Stimulated activated CD4-positive, alpha-beta T cell treated with anti-CD3 and anti-CD28 coated beads, Interleukin-1b, Interleukin-23, amount 100 ng/mL, for 24 hours (primary cell): ENCODE results near the gene SLC6A18.

ENCODE experiments used
- DNase-seq, 4 experiments: peaks; one replicate each; pipeline ENCODE4 v3.0.0-alpha.2; 2020; ENCODE audit warnings: low read depth in 4 of 4, low spot score in 1 of 4

The SLC6A18 gene

DNA sequence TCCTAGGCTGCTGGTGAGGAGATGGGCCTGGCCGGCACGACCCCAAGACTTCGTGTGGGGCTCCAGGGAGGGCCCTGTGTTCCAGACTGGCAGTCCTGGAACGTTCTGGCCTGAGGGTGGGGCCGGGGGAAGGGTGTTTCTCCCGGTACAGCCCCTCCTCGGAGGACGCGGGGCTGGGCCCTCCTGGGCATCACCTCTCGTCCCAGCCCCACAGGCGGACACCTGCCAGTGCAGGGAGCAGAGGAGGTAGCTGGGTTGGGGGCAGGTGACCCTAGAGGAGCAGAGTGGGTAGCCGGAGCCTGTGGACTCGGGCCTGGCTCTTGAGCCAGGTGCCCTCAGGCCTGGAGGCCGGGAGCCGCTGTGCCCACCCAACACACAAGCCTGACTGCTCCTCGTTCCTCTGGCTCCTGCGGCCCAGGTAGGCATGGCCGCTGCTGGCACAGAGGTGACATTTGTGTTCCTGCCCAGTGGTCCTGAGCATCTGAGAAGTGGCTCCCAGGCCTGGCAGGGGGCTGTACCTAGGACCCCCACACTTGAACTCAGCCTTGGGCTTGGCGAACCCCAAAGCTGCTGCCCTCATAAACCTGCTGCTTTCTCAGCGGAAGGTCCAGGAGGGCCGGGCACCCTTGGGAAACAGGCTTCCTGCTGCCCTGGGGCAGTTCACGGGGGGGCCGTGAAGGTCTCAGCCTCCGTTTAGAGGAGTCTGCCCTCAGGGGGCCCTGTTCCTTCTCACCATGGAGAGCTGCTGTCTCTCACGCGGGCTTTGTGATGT, 23.0 kb upstream of the SLC6A18 start:
- no peak for DNase-seq

DNA sequence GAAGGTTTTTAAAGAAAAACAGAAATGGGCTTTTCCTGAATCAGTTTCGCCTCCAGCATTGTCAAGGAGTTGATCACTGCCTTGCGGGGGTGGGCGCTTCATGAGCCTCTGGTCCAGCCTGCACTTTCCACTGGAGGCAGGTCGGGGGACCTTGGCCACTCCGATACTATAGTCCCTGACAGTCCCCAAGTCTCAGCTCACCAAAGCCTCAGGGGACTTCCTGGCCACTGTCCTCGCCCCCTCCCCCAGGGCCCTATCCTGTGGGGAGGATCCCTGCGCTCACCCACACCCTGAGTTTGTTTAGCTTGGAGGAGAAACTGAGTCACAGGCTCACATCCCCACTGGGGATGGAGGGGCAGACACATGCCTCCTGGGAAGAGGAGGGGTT, 22.4 kb upstream of the SLC6A18 start:
- no peak for DNase-seq

DNA sequence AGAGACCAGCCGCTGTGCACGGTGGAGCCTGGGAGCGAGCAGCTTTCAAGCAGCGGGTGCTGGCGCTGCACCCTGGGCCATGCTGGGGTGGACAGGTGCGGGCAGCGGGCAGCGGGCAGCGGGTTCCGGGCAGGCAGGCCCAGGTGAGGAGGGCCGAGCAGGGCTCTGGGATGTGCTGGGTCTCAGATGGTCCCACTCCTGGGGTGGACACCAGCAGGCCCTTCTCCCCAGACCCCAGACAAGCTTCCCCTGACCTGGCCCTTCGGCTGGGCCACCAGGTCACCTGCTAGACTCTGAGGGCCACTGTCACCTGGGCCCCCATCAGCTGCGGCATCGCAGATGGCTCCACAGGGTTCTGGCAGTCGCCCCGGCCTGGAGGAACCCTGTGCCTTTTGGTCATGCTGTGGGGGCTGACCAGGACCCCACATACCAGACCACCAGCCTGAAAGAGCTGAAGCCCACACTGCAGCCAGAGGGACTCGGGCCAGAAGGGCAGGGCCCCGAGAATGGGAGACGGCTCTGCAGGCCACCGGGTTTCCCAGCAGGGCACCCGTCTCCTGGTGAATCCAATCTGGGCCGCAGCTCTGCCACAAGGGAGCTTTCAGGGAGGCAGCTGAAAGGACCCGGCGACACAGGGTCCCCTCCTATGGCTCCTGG, 21.7 kb upstream of the SLC6A18 start:
- no peak for DNase-seq

DNA sequence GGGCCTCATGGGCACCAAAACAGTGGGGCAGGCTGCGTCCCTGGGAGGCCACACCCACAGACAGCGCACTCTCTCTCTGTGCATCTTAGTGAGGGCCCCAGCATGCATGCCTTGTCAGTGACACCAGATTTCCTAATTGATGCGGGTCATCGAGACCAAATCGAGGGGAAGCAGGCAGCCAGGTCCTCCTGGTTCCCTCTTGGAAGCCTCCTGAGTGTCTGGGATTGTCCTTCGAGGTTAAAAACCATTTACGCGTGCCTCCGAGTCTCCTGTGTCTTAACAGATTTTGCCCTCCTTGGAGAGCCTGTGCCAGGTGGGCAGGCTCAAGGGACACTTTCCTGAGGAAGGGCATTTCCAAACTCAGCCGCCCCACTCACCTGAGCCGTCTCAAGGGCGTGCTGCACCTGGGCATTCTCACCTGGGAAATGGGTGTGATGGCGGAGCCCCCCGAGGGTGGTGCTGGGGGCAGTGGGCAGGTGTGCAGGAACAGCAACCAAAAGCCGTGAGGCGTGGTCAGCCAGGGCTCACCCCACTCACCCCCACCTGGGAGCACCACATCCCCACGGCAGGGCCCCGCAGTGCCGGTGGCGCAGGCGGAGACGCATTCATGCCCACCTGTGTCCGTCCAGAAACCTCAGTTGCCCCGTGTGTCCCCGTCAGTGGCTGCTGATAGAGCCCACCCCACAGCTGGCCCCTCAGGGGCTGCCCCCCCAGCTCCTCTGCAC, 21.1 kb upstream of the SLC6A18 start:
- DNase-seq = no peak

DNA sequence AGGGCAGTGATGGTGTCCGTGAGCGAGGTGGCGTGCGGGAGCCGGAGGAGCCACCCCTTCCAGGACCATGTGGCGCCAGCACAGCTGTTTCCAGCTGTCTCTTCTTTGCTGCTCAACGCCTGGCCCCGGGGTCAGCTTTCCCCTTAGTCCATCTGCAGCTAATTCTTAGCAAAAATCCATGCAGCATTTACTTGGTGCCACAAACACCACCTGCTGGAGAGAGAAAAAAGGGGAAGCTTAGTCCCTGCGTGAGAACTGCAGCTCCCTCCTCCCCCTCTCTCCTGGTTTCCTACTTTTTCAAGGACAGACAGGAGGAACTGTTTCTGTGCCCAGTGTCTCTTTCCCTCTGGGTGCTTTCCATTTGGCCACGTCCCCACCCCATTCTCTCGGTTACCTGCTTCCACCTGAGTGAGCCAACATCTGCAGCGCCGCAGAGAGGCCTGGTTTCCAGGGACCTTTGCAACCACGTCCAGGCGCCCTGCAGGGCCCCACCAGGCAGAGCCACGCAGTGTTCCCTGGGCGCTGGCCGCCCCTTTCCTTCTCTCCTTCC, 20.4 kb upstream of the SLC6A18 start:
- no peak for DNase-seq

DNA sequence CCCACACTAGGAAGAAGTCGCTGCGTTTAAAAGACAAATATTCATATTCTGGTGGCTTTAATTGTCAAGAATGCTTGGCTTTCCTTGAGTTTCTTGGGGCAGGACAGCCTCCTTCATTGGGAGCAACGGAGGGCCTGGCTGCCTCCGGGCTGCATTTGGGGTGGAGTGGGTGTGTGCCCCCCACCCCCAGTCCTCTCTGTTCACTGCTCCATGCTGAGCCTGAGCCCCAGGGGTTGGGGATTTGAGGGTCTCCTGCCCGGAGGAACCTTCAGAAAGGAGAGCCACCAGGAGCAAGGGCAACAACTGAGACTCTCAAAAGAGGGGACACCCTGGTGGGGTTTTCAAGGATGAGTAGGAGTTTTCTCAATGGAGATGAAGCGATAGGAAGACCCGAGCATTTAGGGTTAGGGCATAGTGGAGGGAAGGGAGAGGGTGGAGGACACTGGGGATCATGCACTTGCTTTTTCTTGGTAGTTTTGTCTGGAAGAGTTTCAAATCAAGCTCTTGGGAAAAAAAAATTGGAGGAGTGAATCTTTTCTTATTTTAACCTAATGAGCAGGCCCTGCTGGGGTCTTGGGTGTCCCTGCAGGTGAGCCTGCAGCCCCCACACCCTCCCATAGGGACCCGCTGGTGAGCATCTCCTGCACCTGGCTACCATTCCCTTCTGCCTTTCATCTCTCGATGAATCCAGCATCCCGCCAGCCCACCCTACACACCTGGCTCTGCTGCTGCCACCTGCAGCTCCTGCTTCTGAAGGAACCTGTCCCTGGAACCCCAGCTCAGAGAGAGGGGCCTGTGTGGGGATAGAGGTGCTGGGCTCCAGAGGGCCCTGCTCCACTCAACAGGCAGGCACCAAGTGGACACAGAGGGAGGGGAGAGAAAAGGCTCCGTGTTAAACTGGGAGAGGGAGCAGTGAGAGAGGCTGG, 19.7 kb upstream of the SLC6A18 start:
- no peak for DNase-seq

DNA sequence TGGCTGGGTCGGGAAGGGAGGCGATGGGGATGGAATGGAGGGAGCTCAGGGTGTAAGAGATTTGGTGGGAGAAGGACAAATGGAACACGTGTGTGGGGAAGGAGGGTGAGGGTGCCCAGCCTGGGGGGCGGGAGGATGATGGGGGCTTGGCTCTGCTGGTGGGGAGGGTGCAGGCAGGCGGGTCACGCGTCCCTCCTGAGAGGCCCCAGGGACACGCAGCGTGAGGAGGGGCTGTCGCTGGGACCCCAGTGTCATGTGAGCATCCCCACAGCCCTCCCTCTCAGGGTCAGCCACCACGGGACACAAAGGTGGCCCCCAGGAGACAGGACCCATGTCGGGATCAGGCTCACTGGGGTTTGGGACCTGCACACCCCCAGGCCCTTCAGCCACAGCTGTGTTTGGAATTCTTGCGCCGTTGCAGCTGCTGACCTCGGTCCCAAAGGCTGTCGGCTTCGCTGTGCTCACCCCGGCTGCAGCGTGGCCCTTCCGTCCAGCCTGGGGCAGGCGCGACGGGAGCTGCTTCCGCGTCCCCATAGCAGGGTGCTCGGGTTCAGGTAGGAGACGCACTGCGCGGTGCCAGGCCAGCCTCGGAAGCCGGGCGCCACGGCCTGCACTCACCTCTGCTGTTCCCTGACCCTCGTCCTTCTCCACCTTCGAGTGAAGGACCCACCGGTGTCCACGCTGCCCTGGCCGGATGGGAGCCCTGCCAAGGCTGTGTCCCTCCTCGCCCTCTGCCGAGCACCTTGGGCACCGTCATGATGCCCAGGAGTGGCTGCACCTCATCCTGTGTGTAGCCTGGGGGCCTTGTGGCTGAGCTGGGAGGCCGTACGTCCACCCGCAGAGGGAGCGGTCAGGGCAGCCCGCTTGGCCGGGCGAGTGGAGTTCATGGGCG, 18.4 kb upstream of the SLC6A18 start:
- no peak for DNase-seq

DNA sequence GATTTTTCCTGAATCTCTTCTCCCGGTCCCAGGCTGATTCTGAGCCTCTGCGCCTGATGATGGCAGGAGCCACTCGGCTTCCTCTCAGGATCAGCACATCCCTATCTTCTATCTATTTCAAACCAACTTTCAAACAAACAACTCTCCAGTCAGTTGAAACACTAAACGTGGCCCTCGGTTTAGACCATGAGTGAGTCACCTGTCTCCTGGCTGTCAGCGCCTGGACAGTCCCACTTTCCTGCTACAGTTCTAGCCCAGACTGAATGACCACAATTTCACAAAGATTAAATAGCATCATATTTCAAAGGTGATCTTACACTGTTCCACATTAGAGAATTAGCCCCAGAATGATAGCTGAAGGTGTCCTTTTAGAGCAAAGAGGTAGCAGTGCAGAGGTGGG, 17.6 kb upstream of the SLC6A18 start:
- no peak for DNase-seq

DNA sequence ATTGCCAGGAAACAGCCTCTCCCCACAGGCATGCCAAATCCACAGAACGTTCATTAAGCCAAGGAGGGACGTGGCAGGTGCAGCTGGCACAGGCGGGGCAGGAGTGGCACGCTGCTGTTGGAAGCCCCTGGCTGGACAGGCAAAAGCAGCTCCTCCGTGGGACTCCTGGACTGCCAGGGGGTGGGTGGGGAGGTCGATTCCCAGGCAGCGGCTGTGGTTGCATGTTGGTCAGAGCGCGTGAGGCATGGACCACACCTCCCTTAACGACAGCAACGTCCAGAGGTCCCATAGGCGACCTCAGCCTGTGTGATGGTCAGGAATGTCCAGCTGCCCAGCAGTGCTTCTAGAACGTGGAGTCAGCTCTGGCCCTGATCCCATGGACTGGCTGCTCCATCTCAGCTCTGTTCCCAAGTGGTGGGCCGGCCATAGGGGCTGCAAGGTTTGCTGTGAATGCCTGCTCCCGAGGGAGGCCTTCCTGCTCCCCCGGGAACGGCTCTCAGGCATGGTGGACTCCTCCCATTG, 16.9 kb upstream of the SLC6A18 start:
- no peak for DNase-seq

DNA sequence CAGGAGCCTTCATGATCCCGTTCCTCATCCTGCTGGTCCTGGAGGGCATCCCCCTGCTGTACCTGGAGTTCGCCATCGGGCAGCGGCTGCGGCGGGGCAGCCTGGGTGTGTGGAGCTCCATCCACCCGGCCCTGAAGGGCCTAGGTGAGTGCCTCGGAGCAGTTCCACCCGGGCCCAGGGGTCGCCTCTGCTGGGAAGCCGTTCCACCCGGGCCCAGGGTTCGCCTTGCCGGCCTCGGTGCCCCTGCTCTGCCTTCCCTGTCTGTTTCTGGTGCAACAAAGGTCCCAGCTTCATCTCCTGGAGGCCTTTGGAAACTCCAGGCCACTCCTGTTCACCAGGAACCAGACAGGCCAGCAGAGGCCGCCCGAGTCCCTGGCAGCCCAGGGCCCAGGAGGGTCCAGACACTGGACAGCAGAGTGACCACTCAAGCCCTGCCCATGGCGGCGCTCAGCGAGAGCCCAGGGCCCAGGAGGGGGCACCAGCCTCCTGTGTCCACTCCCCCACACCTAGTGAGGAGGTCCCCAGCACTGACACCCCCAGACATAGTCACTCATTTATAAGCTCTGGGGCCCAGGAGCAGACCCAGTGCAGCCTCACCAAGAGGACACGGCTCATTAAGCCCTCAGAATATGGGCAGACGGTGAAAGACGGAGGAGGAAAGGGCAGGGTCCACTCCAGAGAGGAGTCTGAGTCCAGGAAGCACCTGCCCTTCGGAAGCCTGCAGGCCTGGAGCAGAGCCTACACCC, 16.3 kb upstream of the SLC6A18 start:
- DNase-seq = no peak

DNA sequence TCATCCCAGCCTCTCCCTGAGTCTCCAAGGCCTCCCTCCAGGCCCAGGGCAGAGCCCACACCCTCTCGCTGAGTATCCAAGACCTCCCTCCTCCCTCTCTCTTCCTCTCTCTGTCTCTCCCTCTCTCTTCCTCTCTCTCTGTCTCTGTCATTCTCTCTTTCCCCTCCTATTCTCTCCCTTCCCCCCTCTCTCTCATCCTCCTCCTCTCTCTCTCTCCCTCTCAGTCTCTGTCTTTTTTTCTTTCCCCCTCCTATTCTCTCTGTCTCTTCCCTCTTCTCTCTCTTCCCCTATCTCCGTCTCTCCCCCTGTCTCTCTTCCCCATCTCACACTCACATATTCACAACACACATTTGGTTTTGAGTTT, 15.7 kb upstream of the SLC6A18 start:
- no peak for DNase-seq

DNA sequence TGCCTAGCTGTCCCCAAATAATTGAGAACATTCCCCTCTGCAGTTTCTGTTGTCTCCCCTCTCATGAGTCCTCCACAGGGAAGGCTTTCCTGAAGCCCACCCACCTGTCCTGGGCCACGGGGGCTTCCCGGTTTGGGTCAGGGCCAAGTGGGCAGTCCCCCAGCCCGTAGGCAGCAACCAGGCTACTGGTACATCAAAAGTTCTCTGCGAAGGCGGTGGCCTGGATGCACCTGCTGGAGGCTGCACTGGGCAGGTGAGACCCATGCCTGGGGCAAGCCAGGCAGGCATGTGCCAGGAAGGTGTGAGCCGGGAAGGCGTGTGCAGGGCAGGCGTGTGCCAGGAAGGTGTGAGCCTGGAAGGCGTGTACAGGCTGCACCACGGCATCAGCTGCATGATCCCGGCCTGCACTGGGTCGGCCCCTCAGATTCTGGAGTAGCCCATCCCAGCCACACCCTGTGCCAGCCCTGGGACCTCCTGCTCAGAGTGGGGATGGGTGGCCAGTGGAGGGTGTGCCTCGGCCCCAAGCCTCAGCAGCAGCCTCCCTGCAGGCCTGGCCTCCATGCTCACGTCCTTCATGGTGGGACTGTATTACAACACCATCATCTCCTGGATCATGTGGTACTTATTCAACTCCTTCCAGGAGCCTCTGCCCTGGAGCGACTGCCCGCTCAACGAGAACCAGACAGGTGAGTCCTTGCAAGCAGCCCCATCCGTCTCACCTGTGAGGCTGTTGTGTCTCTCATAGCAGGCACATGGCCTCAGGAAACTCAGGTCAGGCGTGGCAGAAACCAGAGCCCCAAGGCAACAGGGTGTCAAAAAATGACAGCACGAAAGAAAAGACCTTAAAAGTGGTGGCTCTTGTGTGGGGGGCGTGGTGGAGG, 15.0 kb upstream of the SLC6A18 start:
- no peak for DNase-seq

DNA sequence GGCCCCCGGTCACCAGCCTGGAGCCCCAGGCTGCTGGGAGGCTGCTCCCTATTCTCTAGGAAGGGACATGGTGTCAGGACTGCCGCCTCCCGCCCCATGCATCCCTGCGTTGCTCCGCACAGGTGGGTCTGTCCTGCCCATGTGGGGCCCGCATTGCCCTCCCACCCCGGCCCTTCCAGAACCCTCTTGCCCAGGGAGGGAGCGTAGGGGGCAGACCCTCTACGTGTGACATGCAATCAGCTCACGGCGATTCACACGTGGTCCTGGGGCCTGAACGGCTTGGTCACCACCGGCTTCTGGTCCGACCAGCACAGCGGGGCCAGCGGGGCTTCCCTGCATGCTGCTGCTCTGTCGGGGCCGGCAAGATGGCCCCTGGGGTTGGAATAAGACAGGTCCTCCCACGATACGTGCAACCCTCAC, 14.3 kb upstream of the SLC6A18 start:
- no peak for DNase-seq

DNA sequence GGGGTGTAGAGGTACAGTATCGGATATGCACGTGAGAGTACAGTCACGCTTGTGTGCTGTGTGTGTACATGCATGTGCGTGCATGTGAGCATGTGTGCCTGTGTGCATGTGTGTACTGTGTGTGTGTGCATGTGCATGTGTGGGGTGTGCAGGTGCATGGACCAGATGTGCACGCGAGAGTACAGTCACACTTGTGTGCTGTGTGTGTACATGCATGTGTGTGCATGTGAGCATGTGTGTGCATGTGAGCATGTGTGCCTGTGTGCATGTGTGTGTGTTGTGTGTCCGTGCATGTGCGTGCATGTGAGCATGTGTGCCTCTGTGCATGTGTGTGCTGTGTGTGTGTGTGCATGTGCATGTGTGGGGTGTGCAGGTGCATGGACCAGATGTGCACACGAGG, 13.5 kb upstream of the SLC6A18 start:
- no peak for DNase-seq

DNA sequence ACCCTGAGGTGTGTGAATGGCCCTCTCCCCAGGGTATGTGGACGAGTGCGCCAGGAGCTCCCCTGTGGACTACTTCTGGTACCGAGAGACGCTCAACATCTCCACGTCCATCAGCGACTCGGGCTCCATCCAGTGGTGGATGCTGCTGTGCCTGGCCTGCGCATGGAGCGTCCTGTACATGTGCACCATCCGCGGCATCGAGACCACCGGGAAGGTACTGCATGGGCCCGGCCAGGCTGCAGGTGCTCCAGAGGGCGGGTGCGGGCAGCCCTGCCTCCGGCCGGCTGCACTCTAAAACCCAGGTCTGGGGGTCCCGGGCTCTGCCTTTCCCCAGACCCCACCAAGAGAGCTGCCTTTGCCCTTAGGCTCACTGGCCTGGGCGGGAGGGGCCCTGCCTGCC, 12.9 kb upstream of the SLC6A18 start:
- DNase-seq = no peak

DNA sequence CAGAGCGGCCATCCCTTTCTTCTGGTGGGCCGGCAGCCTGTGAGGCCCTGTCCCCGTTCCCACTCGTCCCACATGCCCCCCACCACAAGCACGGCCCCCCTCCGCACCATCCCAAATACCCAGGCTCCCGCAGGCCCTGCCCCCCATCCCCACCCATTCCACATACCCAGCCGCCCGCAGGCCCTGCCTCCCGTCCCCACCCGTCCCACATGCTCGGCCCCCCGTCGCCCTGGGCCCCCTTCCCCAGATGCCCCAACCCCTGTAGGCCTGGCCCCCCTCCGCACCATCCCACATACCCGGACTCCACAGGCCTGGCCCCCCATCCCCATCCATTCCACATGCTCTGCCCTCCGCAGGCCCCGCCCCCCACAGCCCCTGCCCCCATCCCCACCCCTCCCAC, 12.3 kb upstream of the SLC6A18 start:
- DNase-seq = no peak

DNA sequence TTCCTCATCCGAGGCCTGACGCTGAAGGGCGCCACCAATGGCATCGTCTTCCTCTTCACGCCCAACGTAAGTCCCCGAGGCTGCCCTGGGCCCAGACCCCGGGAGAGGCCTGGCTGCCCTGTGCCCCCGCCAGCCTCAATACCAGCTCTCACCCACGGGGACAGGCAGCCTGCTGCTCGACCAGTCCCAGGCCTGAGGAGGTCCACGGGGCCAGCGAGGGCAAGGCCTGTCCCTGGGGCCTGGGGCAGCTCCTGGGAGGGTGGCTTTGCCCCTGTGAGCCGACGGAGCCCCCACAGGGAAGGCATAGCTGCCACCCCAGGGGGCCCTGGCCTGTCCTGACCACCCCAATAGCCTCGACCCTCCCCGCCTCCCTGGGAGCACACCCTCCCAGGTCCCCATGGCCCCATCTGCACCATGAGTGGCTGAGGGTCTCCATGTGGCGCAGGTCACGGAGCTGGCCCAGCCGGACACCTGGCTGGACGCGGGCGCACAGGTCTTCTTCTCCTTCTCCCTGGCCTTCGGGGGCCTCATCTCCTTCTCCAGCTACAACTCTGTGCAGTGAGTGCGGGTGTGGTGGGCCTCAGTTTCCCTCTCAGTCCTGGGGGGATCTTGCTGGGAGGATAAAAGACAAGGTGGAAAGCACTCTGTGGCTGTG, 11.5 kb upstream of the SLC6A18 start:
- DNase-seq = no peak
